LNCAP (cell line): ENCODE results near the gene PCSK7.

ENCODE experiments used
- TF ChIP-seq, protein P1 (sequence below): fragments of 450-650 bp; IDR thresholded peaks from 2 replicates; pipeline ENCODE4 v1.5.1; 2017; ENCODE audit warnings: mild to moderate bottlenecking

PCSK7 gene

DNA sequence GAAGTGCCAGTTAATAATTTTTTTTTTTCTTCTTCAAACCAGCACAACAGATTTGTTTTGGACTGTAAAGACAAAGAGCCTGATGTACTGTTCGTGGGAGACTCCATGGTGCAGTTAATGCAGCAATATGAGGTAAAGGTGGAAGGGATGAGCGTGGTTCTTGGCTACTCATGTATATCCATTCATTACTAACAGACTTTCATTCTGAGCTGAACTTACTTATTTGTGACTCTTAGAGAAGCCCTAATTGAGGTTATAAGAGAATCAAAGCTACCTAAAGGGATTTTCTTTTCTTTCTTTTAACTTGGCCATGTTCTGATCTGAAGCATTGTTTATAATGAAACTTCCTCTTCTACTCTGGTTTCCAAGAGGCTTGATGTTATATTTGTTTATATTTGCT is 72.0 kb downstream of the PCSK7 start:
- TF ChIP-seq, protein P1, sequence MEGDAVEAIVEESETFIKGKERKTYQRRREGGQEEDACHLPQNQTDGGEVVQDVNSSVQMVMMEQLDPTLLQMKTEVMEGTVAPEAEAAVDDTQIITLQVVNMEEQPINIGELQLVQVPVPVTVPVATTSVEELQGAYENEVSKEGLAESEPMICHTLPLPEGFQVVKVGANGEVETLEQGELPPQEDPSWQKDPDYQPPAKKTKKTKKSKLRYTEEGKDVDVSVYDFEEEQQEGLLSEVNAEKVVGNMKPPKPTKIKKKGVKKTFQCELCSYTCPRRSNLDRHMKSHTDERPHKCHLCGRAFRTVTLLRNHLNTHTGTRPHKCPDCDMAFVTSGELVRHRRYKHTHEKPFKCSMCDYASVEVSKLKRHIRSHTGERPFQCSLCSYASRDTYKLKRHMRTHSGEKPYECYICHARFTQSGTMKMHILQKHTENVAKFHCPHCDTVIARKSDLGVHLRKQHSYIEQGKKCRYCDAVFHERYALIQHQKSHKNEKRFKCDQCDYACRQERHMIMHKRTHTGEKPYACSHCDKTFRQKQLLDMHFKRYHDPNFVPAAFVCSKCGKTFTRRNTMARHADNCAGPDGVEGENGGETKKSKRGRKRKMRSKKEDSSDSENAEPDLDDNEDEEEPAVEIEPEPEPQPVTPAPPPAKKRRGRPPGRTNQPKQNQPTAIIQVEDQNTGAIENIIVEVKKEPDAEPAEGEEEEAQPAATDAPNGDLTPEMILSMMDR = no peak

DNA sequence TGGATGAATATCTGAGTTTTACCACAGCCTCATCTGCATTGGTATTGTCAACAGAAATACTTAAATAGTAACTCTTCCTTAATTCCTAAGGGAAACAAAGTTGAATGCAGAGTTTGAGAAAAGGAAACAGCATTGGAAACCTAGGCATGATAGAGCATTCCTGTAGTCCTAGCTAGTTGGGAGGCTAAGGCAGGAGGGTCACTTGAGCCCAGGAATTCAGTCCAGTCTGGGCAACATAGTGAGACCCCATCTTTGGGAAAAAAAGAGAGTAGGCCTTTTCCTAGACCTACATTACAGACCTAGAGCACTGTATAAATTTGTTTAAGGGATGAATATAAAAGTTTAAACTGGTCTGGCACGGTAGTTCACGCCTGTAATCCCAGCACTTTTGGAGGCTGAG is 74.4 kb downstream of the PCSK7 start:
- TF ChIP-seq, protein P1 = no peak

DNA sequence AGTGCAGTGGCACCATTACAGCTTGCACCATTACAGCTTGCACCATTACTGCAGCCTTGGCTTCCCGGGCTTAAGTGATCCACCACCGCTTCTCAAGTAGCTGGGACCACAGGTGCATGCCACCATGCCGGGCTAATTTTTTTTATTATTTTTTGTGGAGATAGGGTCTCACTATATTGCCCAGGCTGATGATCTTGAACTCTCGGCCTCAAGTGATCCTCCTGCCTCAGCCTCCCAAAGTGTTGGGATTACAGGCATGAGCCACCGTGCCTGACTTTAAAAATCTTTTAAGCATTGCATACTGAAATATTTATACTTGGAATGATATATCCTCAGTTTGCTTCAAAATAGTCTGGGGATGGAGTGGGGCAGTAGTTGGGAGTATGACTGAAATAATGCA is 77.4 kb downstream of the PCSK7 start:
- TF ChIP-seq, protein P1 = no peak
